BE2C (cell line): ENCODE measurements around the gene SCN11A.

ENCODE experiments used
- DNase-seq: peaks from one replicate; pipeline ENCODE4 v3.0.0-alpha.2; 2020
- H3K27me3 ChIP-seq: fragments of 250-450 bp; sonication (Bioruptor Pico); 2 replicates; pipeline ENCODE4 v1.5.1; 2020; ENCODE audit warnings: mild to moderate bottlenecking
- H3K36me3 ChIP-seq: fragments of 250-450 bp; sonication (Bioruptor Pico); 2 replicates; pipeline ENCODE4 v1.5.1; 2020; ENCODE audit warnings: mild to moderate bottlenecking
- H3K4me1 ChIP-seq: fragments of 250-450 bp; sonication (Bioruptor Pico); 2 replicates; pipeline ENCODE4 v1.5.1; 2020
- H3K4me3 ChIP-seq: 2 replicates; pipeline ENCODE4 v1.5.1; 2011; ENCODE audit warnings: low read depth, low read length
- H3K9me3 ChIP-seq: fragments of 250-450 bp; sonication (Bioruptor Pico); 2 replicates; pipeline ENCODE4 v1.5.1; 2020
- CTCF ChIP-seq: IDR thresholded peaks from 2 replicates; pipeline ENCODE4 v1.5.1; 2012; ENCODE audit warnings: mild to moderate bottlenecking, low read depth, low read length

Gene SCN11A

GRCh38 chr3:39029556-39029955, 22.2 kb downstream of the SCN11A start:
- H3K4me3 ChIP-seq = no peak overlapping the region
- no peaks in the 10 kb centered on the region for H3K36me3 ChIP-seq
- TF ChIP-seq CTCF = no peak
- DNase-seq = no peak
- H3K9me3 ChIP-seq = no peaks in the 10 kb centered on the region
- peaks cover 6% of the 10 kb centered on the region; the same call in 1 of the 2 replicates for H3K27me3 ChIP-seq
- no peaks in the 10 kb centered on the region for H3K4me1 ChIP-seq

- Histone ChIP-seq H3K9me3 (no peaks in the 10 kb centered on the region), H3K36me3 (no peaks in the 10 kb centered on the region), H3K4me3 (no peak overlapping the region), H3K27me3 (peaks cover 6% of the 10 kb centered on the region; the same call in 1 of the 2 replicates), H3K4me1 (no peaks in the 10 kb centered on the region)
- no peak for DNase-seq
- TF ChIP-seq CTCF = no peak
Observed at GRCh38 chr3:39028546-39028945, 23.2 kb downstream of the SCN11A start.

GRCh38 chr3:39025222-39025970, 26.3 kb downstream of the SCN11A start:
- no peaks in the 10 kb centered on the region for H3K36me3 ChIP-seq
- no peaks in the 10 kb centered on the region for H3K9me3 ChIP-seq
- no peak for DNase-seq
- H3K27me3 ChIP-seq = no peaks in the 10 kb centered on the region
- H3K4me3 ChIP-seq = no peak overlapping the region
- H3K4me1 ChIP-seq = no peaks in the 10 kb centered on the region
- TF ChIP-seq CTCF = no peak

GRCh38 chr3:39024497-39024896, 27.2 kb downstream of the SCN11A start:
- Histone ChIP-seq H3K36me3 (no peaks in the 10 kb centered on the region), H3K4me3 (no peak overlapping the region), H3K27me3 (no peaks in the 10 kb centered on the region), H3K9me3 (no peaks in the 10 kb centered on the region), H3K4me1 (no peaks in the 10 kb centered on the region)
- no peak for TF ChIP-seq CTCF
- DNase-seq = no peak

GRCh38 chr3:39022286-39022630, 29.5 kb downstream of the SCN11A start:
- DNase-seq = no peak
- H3K36me3 ChIP-seq = no peaks in the 10 kb centered on the region
- no peaks in the 10 kb centered on the region for H3K9me3 ChIP-seq
- no peaks in the 10 kb centered on the region for H3K4me1 ChIP-seq
- TF ChIP-seq CTCF = no peak
- no peak overlapping the region for H3K4me3 ChIP-seq
- H3K27me3 ChIP-seq = no peaks in the 10 kb centered on the region

- Histone ChIP-seq H3K4me3 (no peak overlapping the region), H3K27me3 (no peaks in the 10 kb centered on the region), H3K9me3 (no peaks in the 10 kb centered on the region), H3K4me1 (no peaks in the 10 kb centered on the region), H3K36me3 (no peaks in the 10 kb centered on the region)
- no peak for DNase-seq
- no peak for TF ChIP-seq CTCF
Observed at GRCh38 chr3:39021465-39022285, 30.1 kb downstream of the SCN11A start.
